ENCODE measurements around the gene LAMB4.

LAMB4 gene

DNA sequence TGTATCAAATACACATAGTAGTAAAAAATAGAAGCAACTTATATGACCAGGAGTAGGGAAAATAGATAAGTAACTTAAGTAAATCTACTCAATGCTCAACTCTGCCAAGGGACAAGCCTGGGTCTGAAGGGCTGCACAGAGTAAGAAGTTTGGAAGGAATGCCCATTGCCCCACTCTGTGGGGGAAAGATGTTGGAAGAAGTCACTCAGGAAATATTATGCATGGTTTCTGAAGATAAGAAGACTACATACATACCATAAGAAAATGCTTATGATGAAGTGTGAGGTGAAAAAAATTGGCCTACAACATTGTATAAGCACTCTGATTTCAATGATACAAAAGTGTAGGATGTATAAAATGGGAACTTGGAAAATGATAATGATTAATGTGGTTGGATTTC is 54.0 kb downstream of the LAMB4 start:
- H3K4me3 ChIP-seq (ENCODE audit: low read depth, low read length) = no peak overlapping the region
- TF ChIP-seq MYC (IDR thresholded peaks at IDR 0.05; ENCODE audit: low read depth, low read length) = no peak
- TF ChIP-seq, protein P1, sequence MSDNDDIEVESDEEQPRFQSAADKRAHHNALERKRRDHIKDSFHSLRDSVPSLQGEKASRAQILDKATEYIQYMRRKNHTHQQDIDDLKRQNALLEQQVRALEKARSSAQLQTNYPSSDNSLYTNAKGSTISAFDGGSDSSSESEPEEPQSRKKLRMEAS (IDR thresholded peaks at IDR 0.05; ENCODE audit: low read depth, low read length) = no peak
- TF ChIP-seq POLR2A (IDR thresholded peaks at IDR 0.05; ENCODE audit: extremely low read depth, insufficient read length) = no peak
- TF ChIP-seq, protein P2, sequence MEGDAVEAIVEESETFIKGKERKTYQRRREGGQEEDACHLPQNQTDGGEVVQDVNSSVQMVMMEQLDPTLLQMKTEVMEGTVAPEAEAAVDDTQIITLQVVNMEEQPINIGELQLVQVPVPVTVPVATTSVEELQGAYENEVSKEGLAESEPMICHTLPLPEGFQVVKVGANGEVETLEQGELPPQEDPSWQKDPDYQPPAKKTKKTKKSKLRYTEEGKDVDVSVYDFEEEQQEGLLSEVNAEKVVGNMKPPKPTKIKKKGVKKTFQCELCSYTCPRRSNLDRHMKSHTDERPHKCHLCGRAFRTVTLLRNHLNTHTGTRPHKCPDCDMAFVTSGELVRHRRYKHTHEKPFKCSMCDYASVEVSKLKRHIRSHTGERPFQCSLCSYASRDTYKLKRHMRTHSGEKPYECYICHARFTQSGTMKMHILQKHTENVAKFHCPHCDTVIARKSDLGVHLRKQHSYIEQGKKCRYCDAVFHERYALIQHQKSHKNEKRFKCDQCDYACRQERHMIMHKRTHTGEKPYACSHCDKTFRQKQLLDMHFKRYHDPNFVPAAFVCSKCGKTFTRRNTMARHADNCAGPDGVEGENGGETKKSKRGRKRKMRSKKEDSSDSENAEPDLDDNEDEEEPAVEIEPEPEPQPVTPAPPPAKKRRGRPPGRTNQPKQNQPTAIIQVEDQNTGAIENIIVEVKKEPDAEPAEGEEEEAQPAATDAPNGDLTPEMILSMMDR (IDR thresholded peaks at IDR 0.05; ENCODE audit: low read depth, low read length) = no peak
- no peak for DNase-seq (ENCODE audit: low read depth)

DNA sequence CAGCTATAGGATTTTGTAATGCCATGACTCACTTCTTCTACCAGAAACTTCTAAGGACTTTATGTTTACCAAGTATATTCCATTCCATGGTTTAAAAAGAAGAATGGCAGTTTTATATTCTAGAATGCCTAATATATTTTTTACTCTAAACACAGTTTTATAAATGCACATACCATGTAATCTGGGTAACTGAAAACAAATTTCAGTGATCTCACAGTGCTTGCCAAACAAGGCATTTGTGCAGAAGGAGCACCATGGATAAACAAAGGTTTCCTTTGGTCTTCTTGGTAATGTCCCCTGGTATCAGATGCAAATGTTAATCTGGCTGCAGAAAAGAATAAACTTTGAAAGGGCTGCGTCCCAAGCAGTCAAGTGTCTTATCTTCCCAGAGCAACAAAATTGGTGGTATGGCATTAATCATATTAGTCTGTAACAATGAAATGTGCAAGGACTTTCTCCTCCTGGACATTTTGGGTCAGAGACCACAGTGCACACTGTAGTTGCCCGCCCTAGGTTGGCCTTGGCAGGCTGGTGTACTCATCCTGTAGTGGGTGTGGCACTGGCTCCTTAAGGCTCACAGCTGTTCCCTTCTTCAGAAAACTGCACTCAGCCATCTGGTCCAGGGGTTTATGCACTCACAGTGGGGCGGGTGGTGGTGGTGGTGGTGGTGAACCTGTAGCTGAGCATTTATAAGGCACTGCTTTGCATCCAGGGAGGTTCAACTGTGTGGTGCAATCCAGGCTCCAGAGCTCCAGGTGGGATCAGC is 56.7 kb downstream of the LAMB4 start:
- no peak for DNase-seq (ENCODE audit: low read depth)
- H3K4me3 ChIP-seq (ENCODE audit: low read depth, low read length) = no peak overlapping the region
- TF ChIP-seq MYC (IDR thresholded peaks at IDR 0.05; ENCODE audit: low read depth, low read length) = no peak
- TF ChIP-seq, protein P1 (IDR thresholded peaks at IDR 0.05; ENCODE audit: low read depth, low read length) = no peak
- no peak for TF ChIP-seq POLR2A (IDR thresholded peaks at IDR 0.05; ENCODE audit: extremely low read depth, insufficient read length)
- TF ChIP-seq, protein P2 (IDR thresholded peaks at IDR 0.05; ENCODE audit: low read depth, low read length) = no peak

DNA sequence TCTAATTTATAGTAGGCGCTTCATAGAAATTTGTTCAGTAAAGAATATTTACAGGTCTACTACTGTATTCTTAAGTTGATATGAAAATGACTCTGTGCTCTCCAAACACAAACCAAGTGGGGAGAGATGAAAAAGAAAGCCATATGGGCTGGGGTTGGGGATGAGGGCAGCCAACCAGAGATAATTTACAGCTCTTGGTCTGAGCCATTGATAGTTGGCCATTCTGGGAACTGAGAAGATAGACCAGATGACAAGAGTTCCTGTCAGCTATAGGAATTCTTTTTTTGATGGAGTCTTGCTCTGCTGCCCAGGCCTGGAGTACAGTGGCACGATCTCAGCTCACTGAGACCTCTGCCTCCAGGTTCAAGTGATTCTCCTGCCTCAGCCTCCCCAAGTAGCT is 57.4 kb downstream of the LAMB4 start:
- TF ChIP-seq, protein P2 (IDR thresholded peaks at IDR 0.05; ENCODE audit: low read depth, low read length) = no peak
- TF ChIP-seq, protein P1 (IDR thresholded peaks at IDR 0.05; ENCODE audit: low read depth, low read length) = no peak
- TF ChIP-seq MYC (IDR thresholded peaks at IDR 0.05; ENCODE audit: low read depth, low read length) (no peak), POLR2A (IDR thresholded peaks at IDR 0.05; ENCODE audit: extremely low read depth, insufficient read length) (no peak)
- no peak for DNase-seq (ENCODE audit: low read depth)

DNA sequence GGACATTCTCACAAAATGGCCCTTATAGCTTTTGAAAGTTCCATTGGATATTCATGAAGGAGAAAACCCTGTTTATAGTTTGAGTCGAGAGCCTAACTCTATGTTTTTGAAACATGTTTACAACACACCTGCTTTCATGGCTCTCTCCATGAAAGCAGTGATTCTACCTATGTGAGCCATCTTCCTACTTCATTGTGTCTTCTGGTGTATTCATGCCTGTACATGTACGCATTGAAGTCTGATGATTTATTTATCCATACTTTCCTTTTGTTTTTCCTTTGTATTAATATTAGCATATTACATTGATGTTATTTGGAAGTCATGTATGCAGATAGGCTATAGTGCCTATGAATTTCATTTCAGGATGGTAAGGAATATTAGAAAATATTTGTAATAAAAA is 58.0 kb downstream of the LAMB4 start:
- TF ChIP-seq MYC (IDR thresholded peaks at IDR 0.05; ENCODE audit: low read depth, low read length) = no peak
- TF ChIP-seq, protein P2 (IDR thresholded peaks at IDR 0.05; ENCODE audit: low read depth, low read length) = no peak
- TF ChIP-seq, protein P1 (IDR thresholded peaks at IDR 0.05; ENCODE audit: low read depth, low read length) = no peak
- no peak for TF ChIP-seq POLR2A (IDR thresholded peaks at IDR 0.05; ENCODE audit: extremely low read depth, insufficient read length)
- no peak for DNase-seq (ENCODE audit: low read depth)
- H3K4me3 ChIP-seq (ENCODE audit: low read depth, low read length) = no peak overlapping the region

More for the DNA sequence above, 57.4 kb downstream of the LAMB4 start:
- no peak overlapping the region for H3K4me3 ChIP-seq (ENCODE audit: low read depth, low read length)

DNA sequence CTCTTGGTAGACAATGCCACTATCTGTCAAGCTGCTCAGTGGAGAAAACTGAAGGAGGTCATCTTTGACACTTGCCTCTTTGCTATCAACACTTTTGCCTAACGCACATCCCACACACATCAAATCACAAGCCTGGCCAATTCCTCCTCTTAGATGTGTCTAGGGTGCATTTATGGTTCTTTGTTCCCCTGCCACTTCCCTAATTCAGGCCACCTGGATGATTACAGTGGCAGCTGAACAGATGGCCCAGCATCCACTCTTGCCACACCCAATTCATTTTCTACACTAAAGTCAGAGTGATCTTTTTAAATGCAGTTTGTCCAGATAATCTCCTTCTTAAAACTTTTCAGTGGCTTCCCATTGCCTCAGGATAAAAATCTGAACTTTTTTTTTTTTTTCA is 58.6 kb downstream of the LAMB4 start:
- DNase-seq (ENCODE audit: low read depth) = peak; percentile 8
- H3K4me3 ChIP-seq (ENCODE audit: low read depth, low read length) = no peak overlapping the region
- TF ChIP-seq POLR2A (IDR thresholded peaks at IDR 0.05; ENCODE audit: extremely low read depth, insufficient read length) (no peak), MYC (IDR thresholded peaks at IDR 0.05; ENCODE audit: low read depth, low read length) (no peak)
- TF ChIP-seq, protein P2 (IDR thresholded peaks at IDR 0.05; ENCODE audit: low read depth, low read length) = no peak
- TF ChIP-seq, protein P1 (IDR thresholded peaks at IDR 0.05; ENCODE audit: low read depth, low read length) = no peak

Measured in NB4 (cell line).